Peyer's patch (tissue), 4 donors: Measurements from ENCODE around the gene RFLNA.

Experiments used
- POLR2A ChIP-seq, 2 donors: fragments of 450-650 bp; IDR thresholded peaks; one replicate each; pipeline ENCODE4 v1.5.1; 2017; ENCODE audit warnings: antibody characterized with exemption in 2 of 2, mild to moderate bottlenecking in 2 of 2, moderate library complexity in 2 of 2
- TF ChIP-seq, protein P1 (sequence below), 6 experiments: fragments of 450-650 bp in 4 of 6; fragments of 200-600 bp in 2 of 6; sonication (generic) in 1 of 6; IDR thresholded peaks; one replicate each; pipeline ENCODE4 v1.5.1; 2017 to 2019; ENCODE audit warnings: antibody characterized with exemption in 6 of 6, mild to moderate bottlenecking in 3 of 6, moderate library complexity in 1 of 6

DNA sequence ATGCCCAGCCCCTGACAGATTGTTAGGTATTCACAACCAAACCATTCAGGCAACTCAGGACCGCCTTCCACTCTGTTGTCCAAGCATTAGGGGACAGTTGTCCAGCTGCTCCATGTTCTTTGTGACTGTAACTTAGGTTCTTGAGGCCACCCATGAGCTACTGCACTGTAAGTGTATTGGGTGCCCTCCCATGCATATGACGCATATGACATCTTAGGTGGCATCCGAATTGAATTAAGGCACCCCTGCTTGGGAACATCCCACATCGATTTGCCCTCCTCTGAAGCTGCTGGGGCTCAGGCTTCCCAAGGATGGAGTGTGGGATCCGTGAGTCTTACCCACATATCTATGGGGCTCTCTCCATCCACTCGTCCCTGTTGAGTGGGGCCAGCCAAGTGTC is 17.7 kb downstream of the RFLNA start:
- TF ChIP-seq POLR2A (IDR thresholded peaks at IDR 0.05): no peak
- TF ChIP-seq, protein P1, sequence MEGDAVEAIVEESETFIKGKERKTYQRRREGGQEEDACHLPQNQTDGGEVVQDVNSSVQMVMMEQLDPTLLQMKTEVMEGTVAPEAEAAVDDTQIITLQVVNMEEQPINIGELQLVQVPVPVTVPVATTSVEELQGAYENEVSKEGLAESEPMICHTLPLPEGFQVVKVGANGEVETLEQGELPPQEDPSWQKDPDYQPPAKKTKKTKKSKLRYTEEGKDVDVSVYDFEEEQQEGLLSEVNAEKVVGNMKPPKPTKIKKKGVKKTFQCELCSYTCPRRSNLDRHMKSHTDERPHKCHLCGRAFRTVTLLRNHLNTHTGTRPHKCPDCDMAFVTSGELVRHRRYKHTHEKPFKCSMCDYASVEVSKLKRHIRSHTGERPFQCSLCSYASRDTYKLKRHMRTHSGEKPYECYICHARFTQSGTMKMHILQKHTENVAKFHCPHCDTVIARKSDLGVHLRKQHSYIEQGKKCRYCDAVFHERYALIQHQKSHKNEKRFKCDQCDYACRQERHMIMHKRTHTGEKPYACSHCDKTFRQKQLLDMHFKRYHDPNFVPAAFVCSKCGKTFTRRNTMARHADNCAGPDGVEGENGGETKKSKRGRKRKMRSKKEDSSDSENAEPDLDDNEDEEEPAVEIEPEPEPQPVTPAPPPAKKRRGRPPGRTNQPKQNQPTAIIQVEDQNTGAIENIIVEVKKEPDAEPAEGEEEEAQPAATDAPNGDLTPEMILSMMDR (IDR thresholded peaks at IDR 0.05): no peak
